ENCODE results near the gene PDCD2L. TPM values are rescaled to one million over a fixed set of nuclear protein-coding genes. Genes with fewer than 3 reads are reported as not detected.

PDCD2L gene
- total RNA-seq, 4 donors from 2014 or later: 5.6 to 10.6 (median 7.2) TPM; not detected in 1

DNA sequence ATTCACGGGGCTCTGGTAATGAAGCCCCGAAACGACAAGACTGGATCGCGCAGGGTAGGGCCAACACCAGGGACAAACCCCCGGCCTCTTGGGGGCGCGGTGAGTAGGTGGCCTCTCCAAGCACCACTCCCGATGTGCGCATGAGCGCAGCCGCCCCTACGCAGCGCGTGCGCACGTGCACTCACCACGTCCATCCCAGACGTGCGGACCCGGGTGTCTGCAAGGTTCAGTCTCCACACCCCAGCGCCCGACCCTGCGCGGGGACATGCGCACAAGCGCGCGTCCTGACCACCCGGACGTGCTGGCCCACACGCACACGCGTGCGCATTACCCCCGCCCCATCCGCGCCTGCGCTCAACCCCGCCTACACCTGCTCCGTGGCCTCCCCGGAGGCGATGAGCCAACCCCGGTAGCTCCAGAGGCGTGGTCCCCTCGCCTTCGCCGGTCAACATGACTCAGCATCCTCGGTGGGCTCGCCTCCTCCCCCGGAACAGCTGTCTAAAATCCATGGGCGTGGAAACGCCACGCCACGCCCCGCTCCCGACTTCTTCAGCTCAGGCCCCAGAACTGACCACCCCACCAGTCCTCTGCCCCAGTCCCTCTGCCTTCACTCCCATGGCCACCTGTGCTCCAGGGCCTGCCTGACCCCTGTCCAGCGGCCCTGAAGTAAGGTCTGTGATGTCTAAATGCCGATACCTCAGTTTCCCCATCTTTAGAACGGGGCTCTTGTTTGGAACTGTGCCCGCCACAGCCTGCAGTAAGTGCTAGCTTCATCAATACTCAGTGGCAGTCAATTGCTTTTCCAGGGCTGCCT, 44.9 kb upstream of the PDCD2L start:
- peak; percentile 98 for DNase-seq
- H3K27me3 ChIP-seq: no peaks in the 10 kb centered on the region
- peak overlapping the region; percentile 33 to 56 (median 36) for H3K4me3 ChIP-seq
- peak in 2 of 3 donors; percentile 74 to 79 for TF ChIP-seq POLR2AphosphoS5 (IDR thresholded peaks at IDR 0.05)
- no peak for TF ChIP-seq EP300 (IDR thresholded peaks at IDR 0.05; ENCODE audit: low read depth)
- peak; percentile 56 for TF ChIP-seq POLR2A (IDR thresholded peaks at IDR 0.05)
- TF ChIP-seq, protein P1, sequence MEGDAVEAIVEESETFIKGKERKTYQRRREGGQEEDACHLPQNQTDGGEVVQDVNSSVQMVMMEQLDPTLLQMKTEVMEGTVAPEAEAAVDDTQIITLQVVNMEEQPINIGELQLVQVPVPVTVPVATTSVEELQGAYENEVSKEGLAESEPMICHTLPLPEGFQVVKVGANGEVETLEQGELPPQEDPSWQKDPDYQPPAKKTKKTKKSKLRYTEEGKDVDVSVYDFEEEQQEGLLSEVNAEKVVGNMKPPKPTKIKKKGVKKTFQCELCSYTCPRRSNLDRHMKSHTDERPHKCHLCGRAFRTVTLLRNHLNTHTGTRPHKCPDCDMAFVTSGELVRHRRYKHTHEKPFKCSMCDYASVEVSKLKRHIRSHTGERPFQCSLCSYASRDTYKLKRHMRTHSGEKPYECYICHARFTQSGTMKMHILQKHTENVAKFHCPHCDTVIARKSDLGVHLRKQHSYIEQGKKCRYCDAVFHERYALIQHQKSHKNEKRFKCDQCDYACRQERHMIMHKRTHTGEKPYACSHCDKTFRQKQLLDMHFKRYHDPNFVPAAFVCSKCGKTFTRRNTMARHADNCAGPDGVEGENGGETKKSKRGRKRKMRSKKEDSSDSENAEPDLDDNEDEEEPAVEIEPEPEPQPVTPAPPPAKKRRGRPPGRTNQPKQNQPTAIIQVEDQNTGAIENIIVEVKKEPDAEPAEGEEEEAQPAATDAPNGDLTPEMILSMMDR (IDR thresholded peaks at IDR 0.05): peak; percentile 35 to 60 (median 41)
- no peaks in the 10 kb centered on the region for H3K36me3 ChIP-seq
- in situ Hi-C loops (cut with MboI; ENCODE audit: low pct_ligation_motif_present in 1 of 4, low pct_unique_long_range_greater_than_20kb in 1 of 4, low sequenced_read_pairs in 3 of 4) (no loop called here), intact Hi-C loops (cut with DNase I; ENCODE audit: low total_unique reads) (no loop called here)
- H3K4me1 ChIP-seq: peaks cover 7 to 17% (median 13%) of the 10 kb centered on the region in 4 donors
- 5 to 60% methylated on average over 2 to 42 of the region's 61 CpGs for WGBS, 2 donors (ENCODE audit: low coverage in 1 of 2)
- H3K27ac ChIP-seq: peak overlapping the region; percentile 77 to 87 (median 86)
- no peaks in the 10 kb centered on the region for H3K9me3 ChIP-seq

DNA sequence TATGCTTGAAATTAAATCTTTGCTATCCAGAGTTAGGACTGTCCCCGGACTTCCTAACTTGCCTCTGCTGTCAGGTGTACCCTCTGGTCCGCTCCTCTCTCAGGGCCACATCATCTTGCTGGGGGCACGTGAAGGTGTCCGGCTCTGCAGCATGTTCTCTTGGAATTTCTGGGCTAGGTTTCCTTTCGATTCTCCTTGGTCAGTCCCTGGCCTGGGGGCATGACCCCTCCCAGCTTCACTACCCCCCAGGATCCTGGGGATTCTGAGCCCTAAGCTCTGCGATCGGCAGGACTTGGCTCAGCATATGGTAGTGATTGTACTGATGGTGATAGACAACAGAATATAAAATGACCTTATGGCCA, 44.3 kb upstream of the PDCD2L start:
- H3K9me3 ChIP-seq: no peaks in the 10 kb centered on the region
- peak overlapping the region; percentile 77 to 87 (median 86) for H3K27ac ChIP-seq
- no peak for DNase-seq
- in situ Hi-C loops (cut with MboI; ENCODE audit: low pct_ligation_motif_present in 1 of 4, low pct_unique_long_range_greater_than_20kb in 1 of 4, low sequenced_read_pairs in 3 of 4): no loop called here
- H3K4me1 ChIP-seq: peaks cover 7 to 22% (median 18%) of the 10 kb centered on the region in 4 donors
- WGBS, 2 donors (ENCODE audit: low coverage in 1 of 2): 84% methylated on average over 7 of the region's 7 CpGs; no CpG with 5 or more reads in 1 of the 2 donors
- intact Hi-C loops (cut with DNase I; ENCODE audit: low total_unique reads): no loop called here
- no peaks in the 10 kb centered on the region for H3K27me3 ChIP-seq
- peak overlapping the region in 3 of 4 donors; percentile 33 to 56 (median 35) for H3K4me3 ChIP-seq
- no peaks in the 10 kb centered on the region for H3K36me3 ChIP-seq
- TF ChIP-seq EP300 (IDR thresholded peaks at IDR 0.05; ENCODE audit: low read depth) (no peak), POLR2AphosphoS5 (IDR thresholded peaks at IDR 0.05) (no peak), POLR2A (IDR thresholded peaks at IDR 0.05) (no peak)
- TF ChIP-seq, protein P1 (IDR thresholded peaks at IDR 0.05): no peak

GRCh38 chr19:34360354-34360909, 43.8 kb upstream of the PDCD2L start:
- no peaks in the 10 kb centered on the region for H3K36me3 ChIP-seq
- DNase-seq: no peak
- in situ Hi-C loops (cut with MboI; ENCODE audit: low pct_ligation_motif_present in 1 of 4, low pct_unique_long_range_greater_than_20kb in 1 of 4, low sequenced_read_pairs in 3 of 4): no loop called here
- no peaks in the 10 kb centered on the region for H3K9me3 ChIP-seq
- H3K27me3 ChIP-seq: no peaks in the 10 kb centered on the region
- peaks cover 7 to 22% (median 18%) of the 10 kb centered on the region in 4 donors for H3K4me1 ChIP-seq
- WGBS, 2 donors (ENCODE audit: low coverage in 1 of 2): 91% methylated on average over 9 of the region's 9 CpGs; no CpG with 5 or more reads in 1 of the 2 donors
- intact Hi-C loops (cut with DNase I; ENCODE audit: low total_unique reads): no loop called here
- TF ChIP-seq POLR2AphosphoS5 (IDR thresholded peaks at IDR 0.05) (no peak), POLR2A (IDR thresholded peaks at IDR 0.05) (no peak), EP300 (IDR thresholded peaks at IDR 0.05; ENCODE audit: low read depth) (no peak)
- TF ChIP-seq, protein P1 (IDR thresholded peaks at IDR 0.05): no peak
- H3K4me3 ChIP-seq: no peak overlapping the region
- H3K27ac ChIP-seq: peak overlapping the region; percentile 77 to 87 (median 86)

- no peak for TF ChIP-seq POLR2A (IDR thresholded peaks at IDR 0.05)
- TF ChIP-seq, protein P1 (IDR thresholded peaks at IDR 0.05): no peak
- no peaks in the 10 kb centered on the region for H3K27me3 ChIP-seq
- no peak overlapping the region for H3K4me3 ChIP-seq
- in situ Hi-C loops (cut with MboI; ENCODE audit: low pct_ligation_motif_present in 1 of 4, low pct_unique_long_range_greater_than_20kb in 1 of 4, low sequenced_read_pairs in 3 of 4): no loop called here
- no peak overlapping the region for H3K27ac ChIP-seq
- H3K36me3 ChIP-seq: no peaks in the 10 kb centered on the region
- H3K4me1 ChIP-seq: peaks cover 18 to 41% (median 33%) of the 10 kb centered on the region in 4 donors
- H3K9me3 ChIP-seq: no peaks in the 10 kb centered on the region
- intact Hi-C loops (cut with DNase I; ENCODE audit: low total_unique reads): no loop called here
- 65 to 72% methylated on average over 2 to 3 of the region's 3 CpGs for WGBS, 2 donors (ENCODE audit: low coverage in 1 of 2)
- no peak for DNase-seq
Measured at GRCh38 chr19:34362679-34363069, 41.5 kb upstream of the PDCD2L start.
